Hepatocyte (in vitro differentiated cells): ENCODE results near the gene MCEE. TPM values are rescaled to one million over a fixed set of nuclear protein-coding genes. Genes with fewer than 3 reads are reported as not detected.

Experiments used
- DNase-seq: peaks from one replicate; pipeline ENCODE4 v3.0.0-alpha.2; 2016; ENCODE audit warnings: low spot score
- H2AFZ ChIP-seq: fragments of 200-600 bp; sonication (generic); 2 replicates; pipeline ENCODE4 v1.6.0; 2016; ENCODE audit warnings: antibody characterized with exemption, mild to moderate bottlenecking
- H3K27ac ChIP-seq: fragments of 200-600 bp; sonication (generic); 2 replicates; pipeline ENCODE4 v1.5.1; 2016; ENCODE audit warnings: mild to moderate bottlenecking
- H3K27me3 ChIP-seq: fragments of 200-600 bp; sonication (generic); 2 replicates; pipeline ENCODE4 v1.6.1; 2016
- H3K36me3 ChIP-seq: fragments of 200-600 bp; sonication (generic); replicated peaks from 2 replicates; pipeline ENCODE4 v1.5.1; 2016; ENCODE audit warnings: low read depth; ENCODE audit not compliant: insufficient read depth
- H3K4me1 ChIP-seq: fragments of 200-600 bp; sonication (generic); 2 replicates; pipeline ENCODE4 v1.5.1; 2016; ENCODE audit warnings: mild to moderate bottlenecking, moderate library complexity; ENCODE audit not compliant: insufficient read depth
- H3K4me2 ChIP-seq: fragments of 200-600 bp; sonication (generic); 2 replicates; pipeline ENCODE4 v1.6.0; 2016
- H3K4me3 ChIP-seq: fragments of 200-600 bp; sonication (generic); 2 replicates; pipeline ENCODE4 v1.5.1; 2016; ENCODE audit warnings: mild to moderate bottlenecking
- H3K79me2 ChIP-seq: fragments of 200-600 bp; sonication (generic); 2 replicates; pipeline ENCODE4 v1.6.0; 2017; ENCODE audit warnings: mild to moderate bottlenecking
- H3K9me2 ChIP-seq: fragments of 200-600 bp; sonication (generic); replicated peaks from 2 replicates; pipeline ENCODE4 v1.6.0; 2017; ENCODE audit warnings: mild to moderate bottlenecking; ENCODE audit not compliant: insufficient read depth
- H3K9me3 ChIP-seq: fragments of 200-600 bp; sonication (generic); 2 replicates; pipeline ENCODE4 v1.5.1; 2016; ENCODE audit warnings: low read depth, mild to moderate bottlenecking
- H4K20me1 ChIP-seq: fragments of 200-600 bp; sonication (generic); 2 replicates; pipeline ENCODE4 v1.6.0; 2016; ENCODE audit warnings: mild to moderate bottlenecking; ENCODE audit not compliant: insufficient read depth, poor library complexity, severe bottlenecking
- EZH2 ChIP-seq: fragments of 200-600 bp; sonication (generic); IDR thresholded peaks from 2 replicates; pipeline ENCODE4 v1.6.1; 2016; ENCODE audit warnings: antibody characterized with exemption, mild to moderate bottlenecking, borderline replicate concordance
- EZH2phosphoT487 ChIP-seq: fragments of 200-600 bp; sonication (generic); IDR thresholded peaks from one replicate; pipeline ENCODE4 v1.6.1; 2018; ENCODE audit warnings: antibody characterized with exemption, mild to moderate bottlenecking, low read depth, moderate library complexity; ENCODE audit not compliant: unreplicated experiment, severe bottlenecking
- WGBS: methylation state at CpG from one replicate; pipeline ENCODE4 v1.1.6; 2016; ENCODE audit warnings: low lambda C conversion rate; ENCODE audit errors: missing lambda C conversion rate; 5-methylcytosine and 5-hydroxymethylcytosine counted together
- polyA plus RNA-seq: library from polyadenylated mRNA; unstranded; fragments of >200 nt; fragmentation: Nextera tagmentation; extraction: Ambion mirVana; gene quantifications from 2 replicates; pipeline ENCODE4 v1.2.1, GENCODE V29; 2016
- total RNA-seq: library from RNA; depleted of rRNA; stranded (reverse); fragments of >200 nt; gene quantifications from 2 replicates; pipeline ENCODE4 v1.2.3, GENCODE V29; 2014
- TF ChIP-seq, protein P1 (sequence below): fragments of 200-600 bp; sonication (generic); IDR thresholded peaks from 2 replicates; pipeline ENCODE4 v1.5.1; 2016; ENCODE audit warnings: antibody characterized with exemption, mild to moderate bottlenecking; ENCODE audit not compliant: poor library complexity

Gene MCEE
- total and polyA plus RNA-seq, 2 experiments from 2014 or later, result 22.3 to 29.3 TPM

DNA sequence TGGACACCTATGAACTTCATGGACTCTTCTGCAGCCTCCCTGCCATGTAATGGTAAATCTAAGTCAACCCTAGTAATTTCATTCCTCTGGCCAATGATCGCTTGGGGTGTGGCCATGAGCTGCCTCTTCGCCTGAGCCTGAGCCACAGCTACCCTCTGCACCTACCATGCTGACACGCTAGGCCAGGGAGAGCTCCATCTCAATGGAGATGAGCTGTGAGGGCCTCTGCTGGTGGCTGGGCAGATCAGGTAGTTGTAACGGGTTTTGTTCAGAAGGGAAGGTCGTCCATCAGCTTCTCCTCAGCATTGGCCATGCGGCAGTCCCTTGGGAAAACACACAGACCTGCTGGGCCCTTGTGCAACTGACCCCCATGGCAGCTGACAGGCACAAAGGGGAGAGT is 24.8 kb upstream of the MCEE start:
- no peak overlapping the region for H3K4me2 ChIP-seq
- 54% methylated on average over 6 of the region's 6 CpGs for WGBS
- no peaks in the 10 kb centered on the region for H3K9me2 ChIP-seq
- H3K4me3 ChIP-seq, result no peak overlapping the region
- H3K27me3 ChIP-seq, result no peaks in the 10 kb centered on the region
- H4K20me1 ChIP-seq, result no peaks in the 10 kb centered on the region
- H3K9me3 ChIP-seq, result no peaks in the 10 kb centered on the region
- H2AFZ ChIP-seq, result no peak overlapping the region
- no peaks in the 10 kb centered on the region for H3K79me2 ChIP-seq
- H3K4me1 ChIP-seq, result no peaks in the 10 kb centered on the region
- no peaks in the 10 kb centered on the region for H3K36me3 ChIP-seq
- H3K27ac ChIP-seq, result no peak overlapping the region
- peak; percentile 18 for DNase-seq
- no peak for TF ChIP-seq EZH2
- TF ChIP-seq, protein P1, sequence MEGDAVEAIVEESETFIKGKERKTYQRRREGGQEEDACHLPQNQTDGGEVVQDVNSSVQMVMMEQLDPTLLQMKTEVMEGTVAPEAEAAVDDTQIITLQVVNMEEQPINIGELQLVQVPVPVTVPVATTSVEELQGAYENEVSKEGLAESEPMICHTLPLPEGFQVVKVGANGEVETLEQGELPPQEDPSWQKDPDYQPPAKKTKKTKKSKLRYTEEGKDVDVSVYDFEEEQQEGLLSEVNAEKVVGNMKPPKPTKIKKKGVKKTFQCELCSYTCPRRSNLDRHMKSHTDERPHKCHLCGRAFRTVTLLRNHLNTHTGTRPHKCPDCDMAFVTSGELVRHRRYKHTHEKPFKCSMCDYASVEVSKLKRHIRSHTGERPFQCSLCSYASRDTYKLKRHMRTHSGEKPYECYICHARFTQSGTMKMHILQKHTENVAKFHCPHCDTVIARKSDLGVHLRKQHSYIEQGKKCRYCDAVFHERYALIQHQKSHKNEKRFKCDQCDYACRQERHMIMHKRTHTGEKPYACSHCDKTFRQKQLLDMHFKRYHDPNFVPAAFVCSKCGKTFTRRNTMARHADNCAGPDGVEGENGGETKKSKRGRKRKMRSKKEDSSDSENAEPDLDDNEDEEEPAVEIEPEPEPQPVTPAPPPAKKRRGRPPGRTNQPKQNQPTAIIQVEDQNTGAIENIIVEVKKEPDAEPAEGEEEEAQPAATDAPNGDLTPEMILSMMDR, result peak; percentile 9

DNA sequence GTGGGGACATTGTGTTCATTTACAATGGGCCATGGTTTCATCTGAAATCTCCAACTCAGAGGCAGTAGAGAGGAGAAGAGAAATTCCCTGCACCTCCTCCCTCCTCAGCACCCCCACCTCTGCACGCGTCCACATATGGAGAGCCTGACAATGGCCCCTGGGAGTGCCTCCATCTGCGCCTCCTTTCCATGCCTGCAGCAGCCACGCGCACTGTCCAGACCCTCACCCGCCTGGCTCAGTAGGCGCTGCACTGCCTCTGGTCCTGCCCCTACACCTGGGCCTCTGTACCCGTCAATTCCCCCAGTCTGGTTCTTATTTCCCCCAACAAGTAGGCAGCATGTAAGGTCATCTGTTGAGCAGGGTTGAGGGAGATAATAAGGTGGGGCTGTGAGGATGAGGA is 24.2 kb upstream of the MCEE start:
- Histone ChIP-seq H3K36me3 (no peaks in the 10 kb centered on the region), H4K20me1 (no peaks in the 10 kb centered on the region), H3K4me3 (no peak overlapping the region), H3K27me3 (no peaks in the 10 kb centered on the region), H3K4me1 (no peaks in the 10 kb centered on the region), H2AFZ (no peak overlapping the region), H3K27ac (no peak overlapping the region), H3K79me2 (no peaks in the 10 kb centered on the region), H3K9me2 (no peaks in the 10 kb centered on the region), H3K4me2 (no peak overlapping the region), H3K9me3 (no peaks in the 10 kb centered on the region)
- TF ChIP-seq, protein P1, result no peak
- TF ChIP-seq EZH2phosphoT487, result no peak
- no peak for TF ChIP-seq EZH2
- 79% methylated on average over 8 of the region's 8 CpGs for WGBS
- no peak for DNase-seq

DNA sequence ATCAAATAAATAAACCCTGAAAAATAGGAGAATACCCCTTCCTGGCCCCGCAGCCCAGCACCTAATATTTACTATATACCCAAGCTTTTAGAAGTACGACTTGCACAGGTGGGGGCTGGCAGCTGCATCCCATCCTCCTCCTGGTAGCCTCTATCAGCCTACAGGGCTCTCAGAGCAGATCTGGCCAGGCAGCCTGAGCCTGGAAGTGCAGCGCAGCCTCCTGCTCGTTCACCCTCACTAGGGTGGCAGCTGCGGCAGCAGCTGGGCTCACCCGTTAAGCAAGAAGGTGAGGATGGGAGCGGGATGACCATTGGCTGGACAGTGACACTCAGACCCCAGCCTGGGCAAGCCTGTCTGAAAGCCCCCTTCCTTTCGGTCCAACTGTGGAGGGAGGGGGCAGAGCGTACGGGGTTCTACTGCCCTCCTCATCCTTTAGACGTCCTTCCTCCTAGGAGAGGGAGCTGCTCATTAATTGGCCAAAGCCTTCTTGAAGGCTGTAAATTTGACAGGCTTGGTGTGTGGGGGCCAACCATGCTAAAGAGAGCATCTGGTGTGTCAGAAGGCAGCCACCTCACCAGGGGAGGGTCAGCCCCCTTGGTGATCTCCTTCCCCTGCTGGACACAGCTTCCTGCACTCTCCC is 23.7 kb upstream of the MCEE start:
- no peak for TF ChIP-seq EZH2
- no peaks in the 10 kb centered on the region for H3K79me2 ChIP-seq
- H3K4me1 ChIP-seq, result no peaks in the 10 kb centered on the region

DNA sequence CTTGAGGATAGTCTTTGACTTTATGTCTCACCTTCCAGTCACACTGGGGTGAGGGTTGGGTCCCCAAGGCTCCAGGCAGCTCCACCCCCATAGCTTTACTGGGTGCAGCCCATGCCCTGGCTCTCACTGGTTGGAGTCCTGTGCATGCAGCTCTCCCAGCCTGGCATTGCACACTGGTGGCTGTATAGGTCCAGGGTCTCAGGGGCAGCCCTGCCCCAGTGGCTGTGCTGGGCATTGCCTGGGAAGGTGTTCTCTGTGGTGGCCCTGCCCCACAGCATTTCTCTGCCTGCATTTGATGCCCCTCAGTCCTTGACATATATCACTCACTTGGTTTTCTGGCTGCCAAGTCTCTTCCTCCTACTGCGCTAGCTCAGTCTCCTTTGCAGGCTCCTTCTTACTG is 21.6 kb upstream of the MCEE start:
- 100% methylated on average over 1 of the region's 1 CpG for WGBS
- Histone ChIP-seq H3K27ac (no peak overlapping the region), H3K4me1 (no peaks in the 10 kb centered on the region), H3K4me3 (no peak overlapping the region), H3K79me2 (no peaks in the 10 kb centered on the region), H3K4me2 (no peak overlapping the region), H3K27me3 (no peaks in the 10 kb centered on the region), H4K20me1 (no peaks in the 10 kb centered on the region), H3K36me3 (no peaks in the 10 kb centered on the region), H3K9me2 (no peaks in the 10 kb centered on the region), H2AFZ (no peak overlapping the region), H3K9me3 (no peaks in the 10 kb centered on the region)
- DNase-seq, result no peak
- TF ChIP-seq EZH2phosphoT487 (no peak), EZH2 (no peak)
- TF ChIP-seq, protein P1, result no peak

More for the DNA sequence above, 23.7 kb upstream of the MCEE start:
- Histone ChIP-seq H3K27me3 (no peaks in the 10 kb centered on the region), H3K27ac (no peak overlapping the region), H4K20me1 (no peaks in the 10 kb centered on the region), H3K4me3 (no peak overlapping the region), H3K36me3 (no peaks in the 10 kb centered on the region), H3K9me2 (no peaks in the 10 kb centered on the region), H2AFZ (no peak overlapping the region), H3K9me3 (no peaks in the 10 kb centered on the region), H3K4me2 (no peak overlapping the region)
- WGBS, result 82% methylated on average over 11 of the region's 11 CpGs
- no peak for DNase-seq
